ENCODE data around the gene SYNM.

DNA sequence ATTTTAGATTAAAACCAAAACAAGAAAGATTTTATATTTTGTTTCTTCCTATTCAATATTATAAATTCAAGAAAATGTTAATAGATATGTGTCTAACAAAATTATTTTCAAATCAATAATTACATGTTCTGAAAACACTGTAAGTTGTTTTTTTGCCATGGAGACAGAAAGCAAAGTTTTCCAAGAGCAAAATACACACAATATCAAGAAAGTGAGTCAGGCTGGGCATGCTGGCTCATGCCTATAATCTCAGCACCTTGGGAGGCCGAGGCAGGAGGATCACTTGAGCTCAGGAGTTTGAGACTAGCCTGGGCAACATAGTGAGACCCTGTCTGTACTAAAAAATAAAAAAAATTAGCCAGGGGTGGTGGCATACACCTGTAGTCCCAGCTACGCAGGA is 72.8 kb downstream of the SYNM start:
- TF ChIP-seq CTCF (IDR thresholded peaks at IDR 0.05) (no peak), POLR2A (IDR thresholded peaks at IDR 0.05) (no peak)
